ENCODE measurements around the gene CYP1A2. TPM values are rescaled to one million over a fixed set of nuclear protein-coding genes. Genes with fewer than 3 reads are reported as not detected.

CYP1A2 gene
- total and polyA plus RNA-seq, 2 of the 13 experiments (the other 11 are each of a cell fraction or from before 2014, with no cell fraction given), result 0.07 TPM; not detected in 1

- H3K4me2 ChIP-seq (ENCODE audit: low read depth, low read length), result no peak overlapping the region
- CTCF ChIA-PET (ENCODE audit: low intra/inter-chr PET ratio, low total read pairs), result no interaction called here
- 98% methylated on average over 10 of the region's 13 CpGs for WGBS (ENCODE audit: low lambda C conversion rate)
Measured at GRCh38 chr15:74722591-74722990, 26.1 kb upstream of the CYP1A2 start.

More at GRCh38 chr15:74722591-74722990, 26.1 kb upstream of the CYP1A2 start:
- Histone ChIP-seq H2AFZ (ENCODE audit: low read length) (no peak overlapping the region), H3K4me1 (ENCODE audit: insufficient read depth, low read length) (peaks cover 45% of the 10 kb centered on the region), H4K20me1 (ENCODE audit: insufficient read depth, low read length) (no peaks in the 10 kb centered on the region), H3K9me3 (ENCODE audit: low read length) (no peaks in the 10 kb centered on the region), H3K27me3 (ENCODE audit: control insufficient read depth in 1 of 2, insufficient read depth in 2 of 2, low read length in 2 of 2) (no peaks in the 10 kb centered on the region), H3K27ac (ENCODE audit: extremely low read length, insufficient read depth, low read length) (peak overlapping the region; percentile 82), H3K36me3 (replicated peaks in 1 of 2; ENCODE audit: control insufficient read depth in 1 of 2, insufficient read depth in 2 of 2, low read length in 2 of 2) (no peaks in the 10 kb centered on the region; a peak in 1 of 5 replicates), H3K4me3 (replicated peaks in 1 of 3; ENCODE audit: insufficient read depth in 1 of 3, low read depth in 2 of 3, low read length in 3 of 3) (no peak overlapping the region), H3K79me2 (ENCODE audit: insufficient read depth, low read length) (no peaks in the 10 kb centered on the region), H3K9ac (ENCODE audit: insufficient read depth, low read depth, low read length) (no peak overlapping the region)
- TF ChIP-seq ZNF549 (CRISPR knock-in tag; IDR thresholded peaks at IDR 0.05) (no peak), STAG1 (CRISPR knock-in tag; IDR thresholded peaks at IDR 0.05) (no peak), ZBTB40 (IDR thresholded peaks at IDR 0.05) (no peak), ZBTB40 (CRISPR knock-in tag; IDR thresholded peaks at IDR 0.05) (0 out of 2 replicates have a peak, but pooled peaks have one; percentile 23), SNRNP70 (IDR thresholded peaks at IDR 0.05; ENCODE audit: low read depth, low read length) (no peak)
- TF ChIP-seq, protein P1, sequence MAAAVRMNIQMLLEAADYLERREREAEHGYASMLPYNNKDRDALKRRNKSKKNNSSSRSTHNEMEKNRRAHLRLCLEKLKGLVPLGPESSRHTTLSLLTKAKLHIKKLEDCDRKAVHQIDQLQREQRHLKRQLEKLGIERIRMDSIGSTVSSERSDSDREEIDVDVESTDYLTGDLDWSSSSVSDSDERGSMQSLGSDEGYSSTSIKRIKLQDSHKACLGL (CRISPR knock-in tag; IDR thresholded peaks at IDR 0.05), result no peak
- TF ChIP-seq, protein P2, sequence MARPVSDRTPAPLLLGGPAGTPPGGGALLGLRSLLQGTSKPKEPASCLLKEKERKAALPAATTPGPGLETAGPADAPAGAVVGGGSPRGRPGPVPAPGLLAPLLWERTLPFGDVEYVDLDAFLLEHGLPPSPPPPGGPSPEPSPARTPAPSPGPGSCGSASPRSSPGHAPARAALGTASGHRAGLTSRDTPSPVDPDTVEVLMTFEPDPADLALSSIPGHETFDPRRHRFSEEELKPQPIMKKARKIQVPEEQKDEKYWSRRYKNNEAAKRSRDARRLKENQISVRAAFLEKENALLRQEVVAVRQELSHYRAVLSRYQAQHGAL (CRISPR knock-in tag; IDR thresholded peaks at IDR 0.05; ENCODE audit: not compliant biosample characterization), result no peak
- intact Hi-C loops (cut with micrococcal nuclease; ENCODE audit: unreplicated experiment) (no loop called here), in situ Hi-C loops (cut with HindIII; ENCODE audit: extremely low pct_ligation_motif_present, low pct_unique_long_range_greater_than_20kb) (no loop called here)
- DNase-seq (ENCODE audit: low spot score) (no peak), FAIRE-seq (no peak), ATAC-seq (no peak)
- BruUV-seq (replicated peaks), result no TSS peak
- POLR2A ChIA-PET, result no interaction called here
